HG02763 (cell line): ENCODE results near the gene EPHB1.

ENCODE experiments used
- ATAC-seq: cut with Tn5 transposase; IDR thresholded peaks from one replicate; pipeline ENCODE4 v1.9.1; 2021; ENCODE audit warnings: mild to moderate bottlenecking, moderate library complexity; ENCODE audit not compliant: unreplicated experiment

The EPHB1 gene

DNA sequence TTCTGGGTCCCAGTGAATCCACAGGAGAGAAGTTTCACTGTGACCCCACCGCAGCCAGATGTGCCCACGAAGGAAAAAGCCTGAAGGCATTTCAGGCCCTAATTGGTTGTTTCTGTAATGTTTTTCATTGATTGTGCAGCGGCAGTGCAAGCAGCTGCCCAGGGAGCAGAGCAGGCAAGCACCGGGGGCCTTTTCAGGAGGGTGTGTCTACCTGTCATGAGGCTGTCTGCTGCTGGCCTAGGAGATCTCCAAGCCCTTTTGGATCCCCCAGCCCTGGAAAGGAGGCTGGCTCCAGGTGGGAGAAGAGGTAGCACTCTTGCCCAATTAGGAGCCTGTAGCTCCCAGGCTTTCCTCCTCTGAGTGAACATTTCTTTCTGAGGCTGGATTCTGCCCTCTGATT, 108.8 kb downstream of the EPHB1 start:
- peak; percentile 28 for ATAC-seq

DNA sequence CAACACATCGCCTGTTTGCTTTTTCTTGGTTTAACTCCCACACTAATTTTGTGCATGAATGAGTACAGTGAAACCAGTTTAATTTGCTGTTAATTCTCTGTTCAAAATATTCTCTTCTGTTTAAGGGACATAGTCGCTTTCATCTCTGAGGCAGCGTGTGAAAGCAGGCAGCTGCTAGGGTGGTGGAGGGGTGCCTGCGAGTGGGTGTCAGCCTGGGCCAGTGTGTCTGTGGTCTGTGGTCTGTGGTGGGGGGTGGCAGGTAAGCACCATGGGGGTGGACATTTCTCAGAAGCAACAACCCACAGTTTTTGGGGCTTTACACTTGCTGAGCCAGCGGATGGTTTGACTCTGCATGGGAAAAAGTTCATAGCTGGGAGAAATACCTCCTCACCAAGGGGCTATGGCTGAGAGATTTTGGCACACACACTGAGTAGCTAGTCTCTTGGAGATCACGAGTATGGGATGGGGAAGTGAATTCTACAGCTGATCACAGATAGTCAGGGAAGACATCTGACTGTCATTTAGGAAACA, 109.2 kb downstream of the EPHB1 start:
- peak; percentile 93 for ATAC-seq

DNA sequence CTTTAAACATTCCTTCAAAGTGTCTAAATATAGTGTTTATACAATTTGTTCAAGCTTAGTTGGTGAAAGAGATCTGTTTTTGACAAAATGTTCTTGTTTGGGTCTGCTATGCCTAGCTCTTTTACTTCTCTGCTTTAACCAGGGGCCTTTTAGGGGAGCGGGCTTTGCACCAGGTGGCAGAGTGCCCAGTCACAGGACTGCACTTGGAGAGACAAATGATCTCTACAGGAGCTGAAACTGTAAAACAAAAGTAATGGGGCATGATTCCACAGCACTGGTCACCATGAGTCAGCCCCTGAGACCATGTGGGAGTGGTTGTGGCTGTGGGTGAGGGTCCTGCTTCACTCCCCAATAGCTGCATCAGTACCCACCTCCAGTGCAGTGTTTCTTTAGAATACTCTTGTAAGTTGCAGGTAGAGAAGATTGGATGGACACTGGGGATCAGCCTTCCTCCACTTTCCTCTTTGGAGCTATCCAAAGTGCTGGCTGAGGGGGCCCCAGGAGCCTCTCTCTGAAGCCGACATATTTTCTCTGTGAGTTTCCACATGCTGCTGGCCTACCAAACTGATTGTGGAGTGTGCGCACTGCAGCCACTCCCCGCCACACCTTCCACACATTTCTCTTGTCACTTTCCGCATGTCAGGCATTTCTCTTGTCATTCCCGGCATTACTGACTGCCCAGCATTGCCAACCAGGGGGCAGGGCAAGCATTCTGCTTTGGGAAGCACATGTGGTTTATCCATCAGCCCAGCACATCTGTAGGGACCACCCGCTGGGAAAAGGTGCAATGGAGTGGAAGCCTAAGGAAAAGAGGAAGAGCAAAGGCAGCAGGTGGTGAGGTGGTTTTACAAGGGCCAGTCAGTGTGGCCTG, 110.0 kb downstream of the EPHB1 start:
- peak; percentile 21 for ATAC-seq

DNA sequence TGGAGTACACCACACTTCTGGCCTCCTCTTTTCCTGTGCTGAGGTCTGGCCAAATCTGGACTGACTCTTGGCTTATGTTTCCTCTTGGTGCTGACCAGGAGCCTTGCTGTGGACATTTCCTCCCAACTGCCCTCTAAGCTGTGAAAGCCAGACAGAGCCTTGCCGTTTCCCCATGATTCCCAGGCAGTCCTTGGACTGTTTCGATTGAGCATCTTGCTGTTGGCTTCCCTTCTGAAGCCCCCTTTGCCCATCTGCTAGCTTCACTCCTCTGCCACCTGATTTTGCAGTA, 110.5 kb downstream of the EPHB1 start:
- ATAC-seq, result no peak

DNA sequence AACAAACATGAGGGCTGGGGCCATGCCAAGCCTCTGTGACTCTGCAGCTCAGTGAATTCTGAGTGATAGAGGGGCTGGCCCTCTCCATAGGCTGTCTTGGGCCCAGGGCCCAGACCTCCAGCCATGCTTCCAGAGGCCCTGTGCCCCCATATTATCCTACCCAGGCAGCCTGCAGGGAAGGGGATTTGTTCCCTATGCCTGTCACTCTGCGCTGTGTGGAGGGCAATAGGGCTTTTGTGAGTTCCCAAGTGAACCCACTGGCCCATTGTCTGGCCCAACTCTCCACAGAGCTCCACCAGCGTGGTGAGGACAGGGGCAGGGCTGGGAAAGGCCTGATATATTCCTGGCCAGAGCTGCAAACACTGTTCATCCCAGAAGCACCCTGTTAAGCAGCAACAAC, 113.2 kb downstream of the EPHB1 start:
- no peak for ATAC-seq

- no peak for ATAC-seq
Measured at GRCh38 chr3:134910026-134910425, 115.0 kb downstream of the EPHB1 start.

GRCh38 chr3:134911586-134912548, 116.8 kb downstream of the EPHB1 start:
- ATAC-seq, result no peak

DNA sequence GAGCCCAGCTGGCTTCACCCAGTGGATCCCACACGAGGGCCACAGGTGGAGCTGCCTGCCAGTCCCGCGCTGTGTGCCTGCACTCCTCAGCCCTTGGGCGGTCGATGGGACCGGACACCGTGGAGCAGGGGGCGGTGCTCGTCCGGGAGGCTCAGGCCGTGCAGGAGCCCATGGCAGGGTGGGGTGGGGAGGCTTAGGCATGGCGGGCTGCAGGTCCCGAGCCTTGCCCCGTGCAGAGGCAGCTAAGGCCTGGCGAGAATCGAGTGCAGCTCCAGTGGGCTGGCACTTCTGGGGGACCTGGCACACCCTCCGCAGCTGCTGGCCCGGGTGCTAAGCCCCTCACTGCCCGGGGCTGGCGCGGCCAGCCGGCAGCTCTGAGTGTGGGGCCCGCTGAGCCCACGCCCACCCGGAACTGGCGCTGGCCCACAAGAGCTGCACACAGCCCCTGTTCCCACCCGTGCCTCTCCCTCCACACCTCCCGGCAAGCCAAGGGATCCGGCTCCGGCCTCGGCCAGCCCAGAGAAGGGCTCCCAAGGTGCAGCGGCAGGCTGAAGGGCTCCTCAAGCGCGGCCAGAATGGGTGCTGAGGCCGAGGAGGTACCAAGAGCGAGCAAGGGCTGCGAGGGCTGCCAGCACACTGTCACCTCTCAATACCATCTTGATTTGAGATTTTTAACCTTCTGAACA, 121.4 kb downstream of the EPHB1 start:
- no peak for ATAC-seq

DNA sequence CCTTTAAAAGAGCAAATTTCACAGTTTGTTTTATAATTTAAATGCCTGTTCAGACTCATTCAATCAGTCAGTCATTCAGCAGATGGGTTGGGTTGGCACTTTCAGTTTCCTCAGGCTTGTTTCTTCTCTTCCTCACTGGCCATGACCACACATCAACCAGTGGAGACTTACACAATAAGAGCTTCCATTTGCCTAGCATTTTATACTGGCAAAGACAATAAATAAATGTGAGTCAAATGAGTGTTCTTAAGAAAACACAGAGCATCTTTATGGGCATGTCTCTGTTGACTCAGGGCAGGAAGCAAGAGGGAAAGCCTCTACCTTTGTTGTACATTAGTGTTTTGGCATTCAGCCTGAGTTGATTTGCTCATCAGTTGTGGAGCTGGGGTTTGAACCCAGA, 122.6 kb downstream of the EPHB1 start:
- no peak for ATAC-seq

DNA sequence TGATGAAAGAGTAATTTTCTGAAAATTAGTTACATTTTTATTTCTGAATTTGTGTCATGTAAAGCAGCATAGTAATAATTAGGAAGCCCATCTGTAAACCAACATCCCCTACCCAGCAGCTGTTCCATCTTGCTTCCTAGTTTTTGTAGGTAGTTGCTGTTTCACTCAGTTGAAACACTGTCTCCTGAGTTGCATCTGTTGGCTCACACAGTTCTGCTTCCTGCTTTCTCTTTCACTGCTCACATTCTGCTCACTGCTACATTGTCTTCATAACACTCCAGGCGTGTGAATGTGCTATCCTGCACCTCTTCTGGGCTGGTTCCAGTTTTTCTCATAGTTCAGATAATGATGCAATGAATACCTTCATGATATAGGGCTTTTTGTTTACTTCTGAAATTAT, 123.4 kb downstream of the EPHB1 start:
- ATAC-seq, result peak; percentile 93

DNA sequence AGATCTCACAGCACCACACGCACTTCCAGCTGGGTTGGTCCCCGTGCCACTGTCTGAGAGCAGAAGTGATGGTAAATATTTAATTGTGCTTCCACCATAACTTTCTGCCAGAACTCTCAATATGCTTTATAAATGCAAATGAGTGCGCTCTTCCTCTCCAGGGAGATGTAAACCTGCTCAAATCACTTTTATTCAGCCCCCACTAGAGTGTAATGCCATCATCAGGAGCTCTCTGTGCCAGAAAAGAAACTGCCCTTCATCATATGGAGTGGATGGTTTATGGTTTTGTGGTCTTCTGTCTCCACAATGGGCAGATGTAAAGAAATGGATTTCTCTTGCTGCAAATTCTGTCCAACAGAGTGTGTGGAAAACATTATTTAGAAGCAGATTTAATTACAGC, 127.0 kb downstream of the EPHB1 start:
- ATAC-seq, result no peak

GRCh38 chr3:134922866-134923265, 127.8 kb downstream of the EPHB1 start:
- no peak for ATAC-seq

DNA sequence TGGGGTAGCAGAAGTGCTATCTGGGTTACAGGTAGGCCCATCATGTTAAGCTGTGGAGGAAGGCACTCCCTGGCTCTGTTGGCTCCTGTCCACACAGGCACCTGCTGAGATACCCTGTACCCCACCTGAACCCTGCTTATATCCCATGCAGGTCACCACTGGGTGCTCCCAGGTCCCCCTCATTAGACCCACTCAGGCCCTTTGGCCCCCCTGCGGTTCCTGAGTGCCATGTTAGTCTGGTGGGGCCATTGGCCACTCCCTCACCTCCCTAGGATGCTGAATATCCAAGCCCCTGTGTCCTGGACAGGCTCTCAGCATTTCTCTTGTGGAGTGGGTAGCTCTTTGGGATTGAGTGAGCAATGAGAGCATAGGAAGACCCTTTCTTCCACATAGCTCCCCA, 128.2 kb downstream of the EPHB1 start:
- ATAC-seq, result no peak

GRCh38 chr3:134927599-134927998, 132.5 kb downstream of the EPHB1 start:
- ATAC-seq, result no peak

DNA sequence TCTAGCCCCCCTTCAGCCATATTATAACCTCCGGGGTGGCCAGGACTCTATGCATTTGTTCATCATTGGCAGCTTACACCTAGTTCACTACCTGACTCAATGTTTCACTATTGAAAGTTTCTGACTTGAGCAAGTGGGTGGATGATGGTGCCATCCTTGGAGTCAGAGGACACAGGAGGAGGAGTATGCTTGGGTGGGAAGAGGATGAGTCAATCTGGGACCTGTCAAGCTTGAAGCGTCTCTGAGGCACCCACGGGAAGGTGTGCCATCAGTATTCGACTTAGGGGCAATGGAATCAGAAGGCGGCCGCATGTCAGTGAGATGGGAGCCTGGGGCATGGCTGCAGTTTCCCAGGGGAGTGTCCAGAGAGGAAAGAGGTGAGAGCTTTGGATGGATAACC, 133.3 kb downstream of the EPHB1 start:
- no peak for ATAC-seq

GRCh38 chr3:134928819-134929218, 133.8 kb downstream of the EPHB1 start:
- ATAC-seq, result no peak

- no peak for ATAC-seq
Measured at GRCh38 chr3:134929976-134930375, 134.9 kb downstream of the EPHB1 start.

GRCh38 chr3:134931045-134931785, 136.2 kb downstream of the EPHB1 start:
- ATAC-seq, result no peak

DNA sequence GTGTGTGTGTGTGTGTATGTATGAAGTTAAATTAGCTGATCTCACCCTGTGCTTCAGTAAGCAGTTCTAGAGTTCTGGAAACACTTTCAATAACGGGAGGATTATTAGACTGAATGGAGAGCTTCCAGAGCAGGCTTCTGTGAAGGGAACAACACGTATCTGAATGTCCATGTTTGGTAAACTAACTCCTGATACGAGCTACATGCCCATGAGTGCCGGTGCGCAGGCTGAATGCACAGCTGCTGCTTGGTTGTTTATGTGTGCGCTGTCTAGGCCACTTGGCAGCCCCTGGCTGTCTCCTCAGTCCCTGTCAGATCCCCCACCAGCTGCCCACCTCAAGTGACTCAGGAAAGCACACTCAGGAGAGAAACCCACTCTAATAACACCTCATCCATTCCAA, 137.0 kb downstream of the EPHB1 start:
- ATAC-seq, result no peak

GRCh38 chr3:134933997-134934396, 138.9 kb downstream of the EPHB1 start:
- no peak for ATAC-seq
